ENCODE results near the gene FAM50A.
A peak's percentile ranks its signal among the peaks of the same experiment; 100 is the strongest.

The FAM50A gene

DNA sequence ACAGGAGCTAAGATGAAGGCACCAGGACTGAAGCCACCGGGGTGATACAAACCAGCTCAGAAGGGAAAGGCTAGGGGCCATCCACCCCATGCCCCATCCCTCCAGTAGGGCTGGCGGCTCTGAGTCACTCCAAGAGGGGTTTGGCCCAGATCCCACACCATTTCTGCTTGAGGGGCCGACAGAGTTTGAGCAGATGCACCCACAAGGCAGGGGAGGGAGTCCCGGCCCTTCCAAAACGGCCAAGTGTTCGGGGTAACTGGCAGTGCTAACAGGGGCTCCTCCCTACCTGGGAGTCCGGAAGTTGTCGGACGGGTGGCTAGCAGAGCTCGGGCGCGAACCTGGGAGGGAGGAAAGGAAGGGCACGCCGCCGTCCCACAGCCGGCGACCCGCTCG is 46.1 kb downstream of the FAM50A start:
- Histone ChIP-seq H3K27ac (ENCODE audit: low read depth, low read length) (peak overlapping the region; percentile 78), H3K4ac (ENCODE audit: low read depth, low read length) (peak overlapping the region; percentile 34), H2BK12ac (ENCODE audit: low read length) (no peak overlapping the region), H3K9ac (ENCODE audit: low read length) (peak overlapping the region; percentile 79), H3K18ac (ENCODE audit: low read length) (peak overlapping the region; percentile 32), H3K79me2 (ENCODE audit: control insufficient read depth, insufficient read depth, low read length, poor library complexity) (peaks cover 16% of the 10 kb centered on the region), H3K14ac (ENCODE audit: low read length) (peak overlapping the region; percentile 36), H3K36me3 (ENCODE audit: control insufficient read depth in 1 of 2, insufficient read depth in 2 of 2, low read length in 2 of 2) (peaks cover 21 to 22% of the 10 kb centered on the region in 2 experiments), H3K23ac (ENCODE audit: low read length) (no peak overlapping the region), H4K8ac (ENCODE audit: low read depth, low read length) (peak overlapping the region; percentile 58), H2BK120ac (ENCODE audit: insufficient read depth, low read length, poor library complexity) (peak overlapping the region; percentile 18), H3K79me1 (ENCODE audit: low read length) (peaks cover 17% of the 10 kb centered on the region), H4K12ac (ENCODE audit: low read depth, low read length) (peak overlapping the region; percentile 59), H2AK5ac (ENCODE audit: low read length) (peak overlapping the region; percentile 28), H3K4me1 (ENCODE audit: control insufficient read depth in 1 of 2, insufficient read depth in 2 of 2, low read length in 2 of 2) (peaks cover 20 to 22% of the 10 kb centered on the region in 2 experiments), H3K27me3 (ENCODE audit: insufficient read depth, low read length) (no peaks in the 10 kb centered on the region), H2BK5ac (ENCODE audit: low read depth, low read length, poor library complexity) (peak overlapping the region; percentile 78), H3K4me3 (ENCODE audit: low read depth, low read length) (peak overlapping the region; percentile 68), H2AFZ (ENCODE audit: insufficient read depth, low read length, poor library complexity) (no peak overlapping the region), H3K9me3 (ENCODE audit: insufficient read depth, low read depth, low read length) (peaks cover 1% of the 10 kb centered on the region), H3K4me2 (ENCODE audit: low read length) (peak overlapping the region; percentile 87), H4K91ac (ENCODE audit: low read depth, low read length) (peak overlapping the region; percentile 92)
- WGBS (ENCODE audit: extremely low coverage, insufficient coverage, insufficient read length), result no CpG with 5 or more reads among the region's 19 CpGs
- peak in 1 of 2 donors; percentile 13 for DNase-seq

- peak within 1 kb of the TSS; percentile 86 for H3K18ac ChIP-seq (ENCODE audit: low read length)
- H2BK12ac ChIP-seq (ENCODE audit: low read length), result peak within 1 kb of the TSS; percentile 50
- H4K8ac ChIP-seq (ENCODE audit: low read depth, low read length), result peak within 1 kb of the TSS; percentile 97
- H3K36me3 ChIP-seq (ENCODE audit: control insufficient read depth in 1 of 2, insufficient read depth in 2 of 2, low read length in 2 of 2), result peaks cover 15 to 16% of the 10 kb centered on the region in 2 experiments
- WGBS (ENCODE audit: extremely low coverage, insufficient coverage, insufficient read length), result no CpG with 5 or more reads among the region's 71 CpGs
- H3K23ac ChIP-seq (ENCODE audit: low read length), result no peak within 1 kb of the TSS
- peak within 1 kb of the TSS; percentile 87 for H3K4me2 ChIP-seq (ENCODE audit: low read length)
- H3K4me3 ChIP-seq (ENCODE audit: low read depth, low read length), result peak within 1 kb of the TSS; percentile 68
- H3K14ac ChIP-seq (ENCODE audit: low read length), result peak within 1 kb of the TSS; percentile 78
- H3K4me1 ChIP-seq (ENCODE audit: control insufficient read depth in 1 of 2, insufficient read depth in 2 of 2, low read length in 2 of 2), result peaks cover 18 to 20% of the 10 kb centered on the region in 2 experiments
- peak within 1 kb of the TSS; percentile 92 for H4K91ac ChIP-seq (ENCODE audit: low read depth, low read length)
- no peak within 1 kb of the TSS for H2AFZ ChIP-seq (ENCODE audit: insufficient read depth, low read length, poor library complexity)
- H4K12ac ChIP-seq (ENCODE audit: low read depth, low read length), result peak within 1 kb of the TSS; percentile 59
- H2AK5ac ChIP-seq (ENCODE audit: low read length), result peak within 1 kb of the TSS; percentile 28
- H3K9ac ChIP-seq (ENCODE audit: low read length), result peak within 1 kb of the TSS; percentile 84
- peaks cover 17% of the 10 kb centered on the region for H3K79me1 ChIP-seq (ENCODE audit: low read length)
- peak within 1 kb of the TSS; percentile 52 for H3K4ac ChIP-seq (ENCODE audit: low read depth, low read length)
- peaks cover 16% of the 10 kb centered on the region for H3K79me2 ChIP-seq (ENCODE audit: control insufficient read depth, insufficient read depth, low read length, poor library complexity)
- H3K27ac ChIP-seq (ENCODE audit: low read depth, low read length), result peak within 1 kb of the TSS; percentile 92
- H3K9me3 ChIP-seq (ENCODE audit: insufficient read depth, low read depth, low read length), result peaks cover 1% of the 10 kb centered on the region
- peak within 1 kb of the TSS; percentile 88 for H2BK5ac ChIP-seq (ENCODE audit: low read depth, low read length, poor library complexity)
- DNase-seq, result peak; percentile 90 to 91
- no peaks in the 10 kb centered on the region for H3K27me3 ChIP-seq (ENCODE audit: insufficient read depth, low read length)
- peak within 1 kb of the TSS; percentile 94 for H2BK120ac ChIP-seq (ENCODE audit: insufficient read depth, low read length, poor library complexity)
These were observed 46.6 kb downstream of the FAM50A start, which contains the start of gene SLC10A3 for GRCh38 chrX:154490414-154491083. Gene SLC10A3 (minus strand): TSS chrX:154490629. CDS start chrX:154488940, 1,689 bp downstream.

DNA sequence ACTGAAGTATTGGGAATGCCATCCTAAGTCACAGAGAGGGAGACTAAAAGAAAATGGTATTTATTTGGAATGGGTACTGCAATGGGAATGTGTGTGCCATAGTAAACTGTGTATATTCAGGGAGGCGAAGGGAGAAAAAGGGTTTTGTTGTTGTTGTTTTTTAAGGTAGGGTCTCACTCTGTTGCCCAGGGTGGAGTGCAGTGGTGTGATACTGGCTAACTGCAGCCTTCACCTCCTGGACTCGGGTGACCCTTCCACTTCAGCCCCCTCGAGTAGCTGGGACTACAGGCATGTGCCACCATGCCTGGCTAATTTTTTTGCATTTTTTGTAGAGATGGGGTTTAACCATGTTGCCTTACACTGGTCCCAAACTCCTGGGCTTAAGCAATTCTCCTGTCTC is 50.8 kb downstream of the FAM50A start:
- H2BK12ac ChIP-seq (ENCODE audit: low read length), result no peak overlapping the region
- H2AK5ac ChIP-seq (ENCODE audit: low read length), result no peak overlapping the region
- no peak overlapping the region for H2AFZ ChIP-seq (ENCODE audit: insufficient read depth, low read length, poor library complexity)
- H3K9ac ChIP-seq (ENCODE audit: low read length), result no peak overlapping the region
- no peak overlapping the region for H3K4me2 ChIP-seq (ENCODE audit: low read length)
- H4K8ac ChIP-seq (ENCODE audit: low read depth, low read length), result no peak overlapping the region
- peaks cover 0 to 2% of the 10 kb centered on the region in 2 experiments for H3K4me1 ChIP-seq (ENCODE audit: control insufficient read depth in 1 of 2, insufficient read depth in 2 of 2, low read length in 2 of 2)
- no peaks in the 10 kb centered on the region for H3K9me3 ChIP-seq (ENCODE audit: insufficient read depth, low read depth, low read length)
- no peak overlapping the region for H2BK5ac ChIP-seq (ENCODE audit: low read depth, low read length, poor library complexity)
- DNase-seq, result no peak
- peaks cover 4% of the 10 kb centered on the region for H3K79me2 ChIP-seq (ENCODE audit: control insufficient read depth, insufficient read depth, low read length, poor library complexity)
- H3K4ac ChIP-seq (ENCODE audit: low read depth, low read length), result no peak overlapping the region
- H3K14ac ChIP-seq (ENCODE audit: low read length), result no peak overlapping the region
- H4K12ac ChIP-seq (ENCODE audit: low read depth, low read length), result no peak overlapping the region
- H3K23ac ChIP-seq (ENCODE audit: low read length), result no peak overlapping the region
- H3K18ac ChIP-seq (ENCODE audit: low read length), result no peak overlapping the region
- no peak overlapping the region for H3K4me3 ChIP-seq (ENCODE audit: low read depth, low read length)
- no CpG with 5 or more reads among the region's 3 CpGs for WGBS (ENCODE audit: extremely low coverage, insufficient coverage, insufficient read length)
- H3K36me3 ChIP-seq (ENCODE audit: control insufficient read depth in 1 of 2, insufficient read depth in 2 of 2, low read length in 2 of 2), result no peaks in the 10 kb centered on the region
- no peak overlapping the region for H3K27ac ChIP-seq (ENCODE audit: low read depth, low read length)
- no peak overlapping the region for H2BK120ac ChIP-seq (ENCODE audit: insufficient read depth, low read length, poor library complexity)
- H3K27me3 ChIP-seq (ENCODE audit: insufficient read depth, low read length), result no peaks in the 10 kb centered on the region
- H4K91ac ChIP-seq (ENCODE audit: low read depth, low read length), result no peak overlapping the region
- H3K79me1 ChIP-seq (ENCODE audit: low read length), result peaks cover 10% of the 10 kb centered on the region

DNA sequence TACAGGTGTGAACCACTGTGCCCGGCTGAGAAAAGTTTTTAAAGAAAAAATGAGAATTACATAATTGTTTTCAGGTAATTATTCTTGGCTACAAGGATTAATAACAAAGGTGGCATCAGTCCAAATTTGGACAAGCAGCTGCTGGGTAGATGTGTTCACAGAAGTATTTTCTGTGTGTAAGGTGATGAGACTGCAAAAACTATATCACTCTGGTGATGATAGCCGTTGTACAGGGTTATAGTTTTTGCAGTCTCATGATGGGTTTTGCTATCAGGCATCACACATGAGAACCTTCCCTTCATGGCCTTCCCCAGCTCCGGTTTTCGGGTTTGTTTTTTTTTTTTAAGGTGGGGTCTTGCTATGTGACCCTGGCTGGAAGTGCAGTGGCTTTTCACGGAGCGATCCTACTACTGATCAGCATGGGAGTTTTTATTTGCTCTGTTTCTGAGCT is 51.6 kb downstream of the FAM50A start:
- Histone ChIP-seq H3K4me3 (ENCODE audit: low read depth, low read length) (no peak overlapping the region), H2BK12ac (ENCODE audit: low read length) (no peak overlapping the region), H2BK120ac (ENCODE audit: insufficient read depth, low read length, poor library complexity) (no peak overlapping the region), H3K9ac (ENCODE audit: low read length) (no peak overlapping the region), H2AFZ (ENCODE audit: insufficient read depth, low read length, poor library complexity) (no peak overlapping the region), H2BK5ac (ENCODE audit: low read depth, low read length, poor library complexity) (no peak overlapping the region), H3K4ac (ENCODE audit: low read depth, low read length) (no peak overlapping the region), H3K27me3 (ENCODE audit: insufficient read depth, low read length) (no peaks in the 10 kb centered on the region), H3K18ac (ENCODE audit: low read length) (no peak overlapping the region), H3K14ac (ENCODE audit: low read length) (no peak overlapping the region), H3K79me1 (ENCODE audit: low read length) (peaks cover 5% of the 10 kb centered on the region), H2AK5ac (ENCODE audit: low read length) (no peak overlapping the region), H3K36me3 (ENCODE audit: control insufficient read depth in 1 of 2, insufficient read depth in 2 of 2, low read length in 2 of 2) (no peaks in the 10 kb centered on the region), H3K79me2 (ENCODE audit: control insufficient read depth, insufficient read depth, low read length, poor library complexity) (no peaks in the 10 kb centered on the region), H3K4me1 (ENCODE audit: control insufficient read depth in 1 of 2, insufficient read depth in 2 of 2, low read length in 2 of 2) (no peaks in the 10 kb centered on the region), H4K12ac (ENCODE audit: low read depth, low read length) (no peak overlapping the region), H4K8ac (ENCODE audit: low read depth, low read length) (no peak overlapping the region), H4K91ac (ENCODE audit: low read depth, low read length) (no peak overlapping the region), H3K9me3 (ENCODE audit: insufficient read depth, low read depth, low read length) (no peaks in the 10 kb centered on the region), H3K23ac (ENCODE audit: low read length) (no peak overlapping the region), H3K4me2 (ENCODE audit: low read length) (no peak overlapping the region), H3K27ac (ENCODE audit: low read depth, low read length) (no peak overlapping the region)
- WGBS (ENCODE audit: extremely low coverage, insufficient coverage, insufficient read length), result no CpG with 5 or more reads among the region's 6 CpGs
- DNase-seq, result no peak
